ENCODE measurements around the gene TMEM132C.

DNA sequence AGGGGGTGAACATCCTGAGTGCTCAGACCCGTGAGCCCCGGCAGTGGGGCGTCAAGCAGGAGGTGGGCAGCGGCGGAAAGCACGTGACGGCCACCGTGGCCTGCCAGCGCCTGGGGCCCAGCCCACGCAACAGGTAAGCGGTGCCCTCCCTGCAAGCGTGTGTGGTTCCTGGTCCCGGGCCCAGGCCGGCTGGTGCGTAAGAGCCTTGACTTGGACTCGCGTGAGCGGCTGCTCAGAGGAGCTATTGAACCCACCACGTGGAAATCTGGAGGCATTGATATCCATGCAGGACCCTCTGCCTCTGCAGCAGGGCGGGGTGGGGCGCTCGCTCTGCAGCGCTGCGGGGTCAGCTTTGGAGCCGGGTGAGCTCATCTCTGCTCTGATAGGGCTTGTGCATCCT, 277.0 kb downstream of the TMEM132C start:
- TF ChIP-seq, protein P1, sequence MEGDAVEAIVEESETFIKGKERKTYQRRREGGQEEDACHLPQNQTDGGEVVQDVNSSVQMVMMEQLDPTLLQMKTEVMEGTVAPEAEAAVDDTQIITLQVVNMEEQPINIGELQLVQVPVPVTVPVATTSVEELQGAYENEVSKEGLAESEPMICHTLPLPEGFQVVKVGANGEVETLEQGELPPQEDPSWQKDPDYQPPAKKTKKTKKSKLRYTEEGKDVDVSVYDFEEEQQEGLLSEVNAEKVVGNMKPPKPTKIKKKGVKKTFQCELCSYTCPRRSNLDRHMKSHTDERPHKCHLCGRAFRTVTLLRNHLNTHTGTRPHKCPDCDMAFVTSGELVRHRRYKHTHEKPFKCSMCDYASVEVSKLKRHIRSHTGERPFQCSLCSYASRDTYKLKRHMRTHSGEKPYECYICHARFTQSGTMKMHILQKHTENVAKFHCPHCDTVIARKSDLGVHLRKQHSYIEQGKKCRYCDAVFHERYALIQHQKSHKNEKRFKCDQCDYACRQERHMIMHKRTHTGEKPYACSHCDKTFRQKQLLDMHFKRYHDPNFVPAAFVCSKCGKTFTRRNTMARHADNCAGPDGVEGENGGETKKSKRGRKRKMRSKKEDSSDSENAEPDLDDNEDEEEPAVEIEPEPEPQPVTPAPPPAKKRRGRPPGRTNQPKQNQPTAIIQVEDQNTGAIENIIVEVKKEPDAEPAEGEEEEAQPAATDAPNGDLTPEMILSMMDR (conservative IDR thresholded peaks at IDR 0.05; ENCODE audit: low read depth in 2 of 2), result no peak
- no peak for TF ChIP-seq EZH2 (IDR thresholded peaks at IDR 0.05; ENCODE audit: low read depth, unreplicated experiment)

Measured in GM23338 (cell line).